ENCODE data around the gene AMER3. TPM values are rescaled to one million over a fixed set of nuclear protein-coding genes. Genes with fewer than 3 reads are reported as not detected.
A peak's percentile ranks its signal among the peaks of the same experiment; 100 is the strongest.

AMER3 gene
- total RNA-seq, 1 donor from 2014 or later = 44.0 TPM

DNA sequence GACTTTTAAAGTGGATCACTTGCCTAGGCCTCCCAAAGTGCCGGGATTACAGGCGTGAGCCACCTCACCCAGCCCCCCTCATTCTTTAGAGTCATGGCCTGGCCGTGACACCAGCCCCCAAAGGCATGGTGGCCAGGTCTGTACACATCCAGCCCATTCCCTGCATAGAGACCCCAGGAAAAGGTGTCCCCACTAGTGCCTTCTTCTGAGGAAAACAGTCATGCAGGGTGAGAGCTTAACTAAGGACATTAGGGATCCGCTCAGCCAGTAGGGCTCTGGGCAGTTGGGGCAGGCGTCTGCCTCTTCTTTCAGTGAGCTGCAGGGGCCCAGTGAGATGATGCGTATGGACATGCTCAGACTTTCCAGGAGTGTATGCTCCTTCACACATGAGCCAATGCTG lies 5.7 kb upstream of the AMER3 start:
- DNase-seq (ENCODE audit: low spot score in 2 of 2) = no peak
- FAIRE-seq = no peak

DNA sequence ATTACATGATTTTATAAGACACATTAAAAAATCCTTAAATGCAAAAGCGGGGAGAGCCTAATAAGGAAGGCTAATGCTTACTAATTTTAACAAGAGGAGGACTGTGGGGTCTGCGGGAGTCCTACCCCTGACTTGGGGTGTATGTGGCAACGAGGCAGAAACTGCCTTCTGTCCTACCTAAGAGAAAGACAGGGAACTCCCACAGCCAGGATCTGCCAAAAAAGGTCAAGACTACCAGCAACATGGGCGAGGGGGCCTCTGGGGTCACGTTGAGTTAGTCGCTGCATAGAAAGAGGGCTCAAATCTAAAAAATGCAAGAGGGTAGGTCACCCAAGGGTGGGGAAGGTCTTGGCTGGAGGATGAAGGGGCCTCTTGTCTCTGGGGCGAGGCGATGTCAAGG lies 529 bp upstream of the AMER3 start:
- no peak for DNase-seq (ENCODE audit: low spot score in 2 of 2)
- FAIRE-seq = no peak

DNA sequence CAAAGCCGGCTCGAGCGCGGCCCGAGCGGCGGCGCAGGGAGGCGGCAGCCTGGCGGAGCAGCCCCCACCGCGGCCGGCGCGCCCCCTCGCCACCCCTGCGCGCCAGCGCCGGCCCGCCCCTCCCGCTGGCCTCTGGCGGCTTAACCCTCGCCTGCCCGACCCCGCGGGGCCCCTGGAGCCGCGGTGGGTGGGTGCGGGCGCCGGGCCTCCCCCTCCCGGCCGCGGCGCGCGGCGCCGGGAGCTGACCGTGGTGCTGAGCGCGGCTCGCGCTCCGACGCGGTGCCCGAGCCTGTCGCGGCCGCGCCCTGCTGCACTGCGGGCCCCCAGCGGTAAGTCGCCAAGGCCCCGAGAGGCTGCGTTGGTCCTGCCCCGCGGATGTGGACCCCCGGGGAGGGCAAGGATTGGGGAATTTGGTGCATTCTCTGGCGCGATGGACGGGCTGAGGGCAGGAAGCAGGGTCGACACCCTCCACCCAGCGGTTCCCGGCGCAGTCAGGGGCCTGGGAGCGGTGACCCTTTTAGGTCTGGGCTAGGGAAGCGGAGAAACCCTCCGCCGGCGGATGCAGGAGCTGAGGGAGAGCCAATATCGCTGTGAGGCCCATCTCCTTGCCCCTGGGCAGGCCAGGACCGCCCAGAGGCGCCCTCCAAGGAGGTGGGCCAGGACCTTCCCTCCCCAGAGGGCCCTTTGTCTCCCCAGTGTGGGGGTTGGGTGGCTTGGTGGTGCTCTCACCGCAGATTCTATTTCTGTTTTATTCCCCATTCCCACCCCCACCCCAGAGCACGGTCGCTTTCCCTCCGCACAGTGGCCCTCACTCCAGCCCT lies 923 bp downstream of the AMER3 start:
- DNase-seq (ENCODE audit: low spot score in 2 of 2) (peak; percentile 57 to 58), FAIRE-seq (no peak)

DNA sequence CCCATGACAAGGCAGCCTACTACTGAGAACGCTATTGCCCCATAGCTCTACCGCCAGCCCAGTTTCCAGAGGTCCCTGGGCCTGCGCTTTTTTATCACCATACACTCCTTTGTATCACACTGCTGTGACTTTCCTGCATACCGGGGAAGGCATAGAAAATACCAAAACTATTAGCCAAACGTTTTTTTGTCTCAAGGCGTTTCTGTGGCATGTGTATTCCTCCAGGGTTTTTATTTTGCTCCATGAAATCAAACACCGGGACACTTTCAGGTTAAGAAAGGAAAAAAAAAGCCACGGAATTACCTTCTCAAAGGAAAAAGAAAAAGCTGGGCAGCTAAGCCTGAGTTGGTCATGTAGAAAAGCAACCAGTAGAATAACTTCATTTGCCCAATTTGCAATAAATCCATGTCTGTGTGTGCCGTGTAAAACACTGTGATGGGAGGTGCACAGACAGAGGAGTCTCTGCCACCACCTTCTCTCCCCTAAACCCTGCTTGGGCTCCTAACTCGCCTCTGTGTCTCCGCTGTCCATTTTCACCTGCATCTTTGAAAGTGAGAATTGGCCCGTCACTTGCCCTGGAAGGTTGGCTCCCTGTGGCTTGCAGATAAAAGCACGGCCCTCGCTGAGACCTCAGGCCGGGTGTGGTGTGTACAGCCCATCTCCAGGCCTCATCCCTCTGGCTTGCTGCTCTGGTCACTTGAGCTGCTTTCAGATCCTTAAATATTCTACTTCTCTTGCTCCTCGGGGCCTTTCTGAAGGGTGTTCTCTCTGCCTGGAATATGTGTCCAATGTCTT lies 1.7 kb downstream of the AMER3 start:
- no peak for FAIRE-seq
- no peak for DNase-seq (ENCODE audit: low spot score in 2 of 2)

DNA sequence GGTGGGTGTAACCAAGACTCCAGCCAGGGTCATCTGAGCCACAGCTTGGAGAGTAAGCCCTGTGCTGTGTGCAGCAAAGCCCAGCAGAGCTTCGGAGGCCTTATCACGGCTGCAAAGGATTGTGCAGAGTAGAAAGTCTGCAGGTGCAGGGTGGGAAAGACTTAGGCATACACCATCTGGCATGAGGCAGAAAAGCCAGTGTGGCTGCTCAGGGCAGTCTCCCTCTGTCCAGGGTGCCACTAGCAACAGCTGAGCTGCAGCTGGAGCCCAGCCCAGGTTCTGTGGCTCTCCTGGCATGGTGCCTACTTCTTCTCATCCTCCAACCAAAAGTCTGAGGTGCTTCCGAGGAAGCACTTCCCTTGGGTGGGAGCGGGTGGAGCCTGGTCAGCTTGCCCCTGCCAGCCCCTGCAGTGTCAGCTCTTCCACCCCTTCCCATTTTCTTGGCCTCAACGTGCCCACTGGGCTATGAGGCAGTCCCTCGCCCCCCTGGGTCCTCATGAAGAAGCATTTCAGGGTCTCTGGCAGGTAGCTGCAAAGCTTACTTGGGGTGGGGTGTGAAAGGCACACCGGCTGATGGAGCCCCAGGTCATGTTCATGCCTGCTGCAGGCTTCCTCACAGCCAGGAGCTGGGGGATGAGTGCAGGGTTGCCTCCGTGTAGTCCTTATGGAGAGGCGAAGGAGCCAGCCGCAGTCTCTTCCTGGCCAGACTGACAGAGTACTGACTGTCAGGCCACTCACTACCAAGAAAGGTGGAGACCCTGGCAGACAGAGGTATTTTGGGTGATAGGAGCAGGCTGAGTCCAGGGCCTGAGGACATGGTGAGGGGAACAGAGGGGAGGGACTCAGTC lies 4.8 kb downstream of the AMER3 start:
- FAIRE-seq = no peak
- no peak for DNase-seq (ENCODE audit: low spot score in 2 of 2)

DNA sequence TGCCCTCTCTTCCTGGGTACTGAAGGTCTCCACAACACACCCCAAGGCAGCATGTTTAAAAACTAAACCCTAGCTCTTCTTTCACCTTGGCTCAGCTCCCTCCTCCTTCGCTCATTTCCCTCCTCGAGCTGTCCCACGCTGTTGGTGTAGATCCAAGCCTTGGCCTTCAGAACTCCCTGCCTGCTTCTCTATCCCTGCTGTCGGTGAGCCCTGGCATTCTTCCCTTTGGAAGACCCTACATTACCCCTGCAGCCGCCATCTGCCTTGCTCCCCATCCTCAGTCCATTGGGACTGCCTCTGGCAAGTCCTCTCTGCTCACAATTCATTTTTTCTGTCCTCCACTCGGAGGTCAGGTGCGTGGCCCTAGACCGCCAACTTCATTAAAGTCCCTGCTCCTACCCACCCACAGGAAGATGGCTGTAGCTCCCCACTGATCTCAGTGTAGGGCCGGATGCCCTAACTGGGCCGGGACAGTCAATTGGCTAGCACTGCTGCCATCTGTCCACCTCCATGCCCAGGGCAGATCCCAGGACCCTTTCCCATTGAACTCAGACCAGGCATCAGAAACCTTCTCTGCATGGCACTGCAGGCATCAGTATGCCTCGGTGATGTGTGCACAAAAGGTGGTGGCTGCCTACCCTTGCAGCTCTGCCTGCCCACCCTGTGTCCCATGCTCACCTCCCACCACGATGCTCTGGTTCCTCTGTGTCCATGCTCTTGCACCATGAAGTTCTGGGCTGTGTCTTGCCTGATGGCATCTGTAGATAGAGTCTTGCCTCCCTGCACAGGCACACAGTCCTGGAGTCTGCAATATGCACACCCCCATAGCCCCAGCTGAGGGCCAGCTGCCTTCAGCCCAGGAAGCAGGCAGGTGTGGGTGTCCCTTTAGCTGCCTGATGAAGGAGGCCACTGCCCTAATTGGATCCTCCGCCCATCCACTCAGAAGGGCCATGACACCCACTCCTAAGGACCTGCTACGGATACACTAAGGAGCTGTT lies 5.7 kb downstream of the AMER3 start:
- no peak for FAIRE-seq
- DNase-seq (ENCODE audit: low spot score in 2 of 2) = no peak

DNA sequence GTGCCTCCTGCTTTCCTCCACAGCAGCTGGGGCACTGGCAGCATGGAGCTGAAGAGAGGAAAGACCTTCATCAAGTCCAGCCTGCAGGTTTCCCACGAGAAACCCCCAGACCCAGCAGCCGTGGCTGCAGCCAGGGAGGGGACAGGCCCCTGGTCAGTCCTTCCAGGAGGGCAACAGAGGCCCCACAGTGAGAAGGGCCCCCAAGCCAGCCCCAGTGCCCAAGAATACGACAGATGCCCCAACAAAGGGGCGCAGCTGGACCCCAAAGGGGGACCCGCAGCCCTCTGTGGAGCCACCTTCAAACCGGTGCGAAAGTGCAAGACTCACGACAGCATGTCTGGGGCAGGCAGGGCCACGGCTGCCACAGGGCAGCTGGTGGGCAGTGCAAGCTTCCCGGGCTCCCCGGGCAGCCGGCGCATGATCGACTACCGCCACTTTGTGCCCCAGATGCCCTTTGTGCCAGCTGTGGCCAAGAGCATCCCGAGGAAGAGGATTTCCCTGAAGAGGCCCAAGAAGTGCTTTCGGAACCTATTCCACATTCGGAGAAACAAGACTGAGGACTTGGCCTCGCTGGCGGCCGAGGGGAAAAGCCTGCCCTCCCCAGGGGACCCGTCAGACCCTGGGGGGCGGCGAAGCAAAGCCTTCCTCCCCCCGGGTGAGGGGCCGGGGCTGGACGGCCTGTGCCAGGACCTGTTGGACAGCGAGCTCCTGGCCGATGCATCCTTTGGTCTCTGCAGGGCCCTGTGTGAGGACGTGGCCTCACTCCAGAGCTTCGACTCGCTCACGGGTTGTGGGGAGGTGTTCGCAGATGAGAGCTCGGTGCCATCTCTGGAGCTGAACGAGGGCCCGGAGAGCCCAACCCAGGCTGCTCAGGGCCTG lies 6.9 kb downstream of the AMER3 start:
- DNase-seq (ENCODE audit: low spot score in 2 of 2) = no peak
- no peak for FAIRE-seq

DNA sequence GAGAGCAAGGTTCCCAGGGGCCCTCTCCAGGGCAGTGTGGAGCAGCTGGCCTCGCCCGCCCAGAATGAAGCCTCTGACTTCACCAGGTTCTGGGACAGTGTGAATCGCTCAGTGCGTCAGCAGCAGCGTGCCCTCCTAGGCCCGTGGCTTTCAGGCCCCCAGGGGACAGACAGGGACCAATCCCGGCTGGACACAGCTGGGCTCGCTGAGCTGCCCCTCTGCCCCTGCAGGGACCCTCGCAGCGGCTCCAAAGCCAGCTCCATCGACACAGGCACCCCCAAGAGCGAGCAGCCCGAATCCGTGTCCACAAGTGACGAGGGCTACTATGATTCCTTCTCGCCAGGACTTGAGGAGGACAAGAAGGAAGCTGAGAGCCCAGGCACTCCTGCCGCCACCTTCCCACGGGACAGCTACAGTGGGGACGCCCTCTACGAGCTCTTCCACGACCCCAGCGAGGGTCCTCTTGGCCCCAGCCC lies 7.6 kb downstream of the AMER3 start:
- DNase-seq (ENCODE audit: low spot score in 2 of 2) (no peak), FAIRE-seq (no peak)

DNA sequence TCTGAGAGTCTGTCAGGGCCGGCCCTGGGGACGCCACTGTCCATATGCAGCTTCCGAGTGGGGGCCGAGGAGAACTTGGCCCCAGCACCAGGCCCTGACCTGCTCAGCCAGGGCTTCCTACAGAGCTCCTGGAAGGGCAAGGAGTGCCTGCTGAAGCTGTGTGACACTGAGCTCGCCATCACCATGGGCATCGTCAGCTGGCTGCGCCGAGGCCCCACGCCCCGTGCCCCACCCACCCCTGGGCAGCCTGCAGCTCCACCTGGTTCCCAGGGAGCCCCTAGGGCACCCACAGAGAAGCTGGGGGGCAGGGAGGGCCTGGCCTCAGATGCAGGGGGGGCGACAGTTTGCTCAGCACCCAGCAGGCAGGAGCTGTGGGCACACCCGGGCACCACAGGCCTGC lies 8.1 kb downstream of the AMER3 start:
- FAIRE-seq (no peak), DNase-seq (ENCODE audit: low spot score in 2 of 2) (no peak)

DNA sequence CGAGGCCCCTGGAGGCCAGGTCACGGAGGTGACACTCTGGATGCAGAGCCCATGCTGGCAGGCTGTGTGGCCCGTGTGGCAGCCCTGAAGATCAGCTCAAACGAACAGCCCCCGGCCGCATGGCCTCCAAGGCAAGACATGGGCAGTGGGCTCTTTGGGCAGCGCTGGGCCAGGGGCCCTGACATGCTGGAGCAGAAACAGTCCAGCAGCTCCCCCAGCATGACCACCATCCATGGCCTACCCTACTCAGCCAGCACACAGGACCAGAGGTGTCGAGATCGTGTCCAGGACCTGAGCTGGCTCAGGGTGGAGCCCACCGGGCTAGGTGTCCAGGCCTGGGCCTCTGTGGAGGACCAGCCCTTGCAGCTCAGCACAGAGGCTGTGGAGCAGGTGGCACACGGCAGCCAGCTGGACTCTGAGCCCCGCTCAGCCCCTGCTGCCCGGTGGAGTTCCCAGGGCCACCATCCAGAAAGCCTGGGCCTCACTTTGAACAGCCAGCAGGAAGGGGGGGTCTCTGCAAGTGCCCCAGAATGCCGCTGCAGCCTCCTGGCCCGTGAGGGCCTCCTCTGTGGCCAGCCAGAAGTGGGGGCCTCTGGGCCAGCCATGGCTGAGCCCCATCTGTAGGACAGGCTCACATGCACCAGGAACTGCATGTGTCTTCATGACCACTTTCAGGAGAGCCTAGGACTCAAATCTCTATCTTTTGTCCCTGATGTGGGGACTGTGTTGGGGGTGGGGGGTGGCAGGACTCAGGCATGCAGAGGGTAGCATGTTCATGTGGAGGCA lies 8.9 kb downstream of the AMER3 start:
- FAIRE-seq (no peak), DNase-seq (ENCODE audit: low spot score in 2 of 2) (no peak)

DNA sequence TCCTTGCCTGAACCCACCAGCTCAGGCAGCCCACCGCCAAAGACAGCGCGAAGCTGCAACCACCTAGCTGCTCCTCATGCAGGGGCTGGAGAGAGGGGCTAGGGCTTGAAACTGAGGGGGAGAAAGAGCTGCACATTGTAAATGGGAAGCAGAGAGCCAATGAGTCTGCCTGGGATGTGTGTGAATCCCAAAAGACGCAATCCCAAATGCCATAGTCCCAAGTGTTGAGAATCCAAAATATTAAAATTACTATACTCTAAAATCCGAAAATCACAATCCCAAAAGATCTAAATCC lies 9.4 kb downstream of the AMER3 start:
- FAIRE-seq = no peak
- no peak for DNase-seq (ENCODE audit: low spot score in 2 of 2)

DNA sequence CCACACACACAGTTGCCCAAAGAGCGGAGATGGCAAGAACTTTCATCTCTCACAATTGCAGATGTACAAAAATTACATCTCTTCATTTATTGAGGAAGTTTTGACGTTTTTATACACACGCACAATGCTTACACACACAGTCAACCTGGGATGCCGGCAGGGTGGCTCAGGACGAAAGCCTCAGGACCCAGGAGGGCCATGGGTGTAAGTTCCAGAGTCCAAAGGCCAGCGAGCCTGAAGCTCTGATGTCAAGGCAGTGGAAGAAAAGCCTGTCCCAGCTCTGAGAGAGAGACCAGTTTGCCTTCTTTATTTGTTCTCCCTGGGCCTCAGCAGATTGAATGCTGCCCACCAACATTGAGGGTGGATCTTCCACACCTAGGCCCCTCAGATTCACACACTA lies 10.1 kb downstream of the AMER3 start:
- FAIRE-seq = no peak
- no peak for DNase-seq (ENCODE audit: low spot score in 2 of 2)

DNA sequence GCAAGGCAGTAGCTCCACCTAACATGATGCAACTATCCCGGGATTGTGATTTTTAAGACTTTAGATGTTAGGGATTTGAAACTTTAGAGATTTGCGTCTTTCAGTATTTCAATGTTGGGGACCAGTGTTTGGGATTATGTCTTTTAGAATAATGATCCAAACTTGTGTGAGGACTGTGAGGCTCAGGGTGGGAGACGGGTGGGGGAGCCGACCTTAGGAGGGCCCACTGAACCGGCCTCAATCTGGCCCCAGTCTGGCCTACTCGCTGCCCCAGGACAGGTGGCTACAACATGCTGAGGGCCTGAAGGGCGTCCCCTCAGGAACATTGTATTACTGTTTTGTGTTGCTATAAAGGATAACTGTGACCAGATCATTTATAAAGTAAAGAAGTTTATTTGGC lies 10.7 kb downstream of the AMER3 start:
- no peak for FAIRE-seq
- no peak for DNase-seq (ENCODE audit: low spot score in 2 of 2)

DNA sequence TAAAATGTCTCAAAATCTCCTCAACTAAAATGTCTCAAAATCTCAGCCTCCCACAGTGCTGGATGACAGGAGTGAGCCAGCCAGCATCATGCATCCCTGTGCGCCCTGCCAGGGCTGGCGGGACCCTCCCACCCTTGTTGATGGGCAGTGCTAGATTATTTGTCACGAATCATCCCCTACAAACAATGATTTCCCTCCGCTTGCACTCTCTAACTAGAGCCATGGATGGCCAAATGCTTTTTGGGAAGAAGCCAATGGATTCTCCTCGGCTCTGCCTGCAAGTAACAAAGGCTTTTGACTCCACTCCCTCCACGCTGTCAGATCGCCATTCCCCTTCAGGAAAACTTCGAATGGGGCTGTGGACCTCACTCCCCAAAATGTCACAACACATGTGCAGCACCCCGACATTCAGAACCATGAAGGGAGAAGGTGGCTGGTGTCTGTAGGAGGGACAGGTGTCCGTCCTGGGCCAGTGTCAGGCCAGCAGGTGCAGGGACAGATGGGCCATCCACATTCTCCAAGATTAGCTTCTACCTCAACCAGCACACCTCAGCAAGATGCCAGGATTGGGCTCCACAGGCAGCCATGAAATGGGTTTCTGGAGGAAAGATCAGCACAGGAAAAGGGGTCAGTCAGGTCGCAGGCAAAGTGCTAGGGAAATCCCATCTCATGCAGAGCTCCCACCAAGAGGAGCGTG lies 11.5 kb downstream of the AMER3 start:
- DNase-seq (ENCODE audit: low spot score in 2 of 2) = no peak
- FAIRE-seq = no peak

DNA sequence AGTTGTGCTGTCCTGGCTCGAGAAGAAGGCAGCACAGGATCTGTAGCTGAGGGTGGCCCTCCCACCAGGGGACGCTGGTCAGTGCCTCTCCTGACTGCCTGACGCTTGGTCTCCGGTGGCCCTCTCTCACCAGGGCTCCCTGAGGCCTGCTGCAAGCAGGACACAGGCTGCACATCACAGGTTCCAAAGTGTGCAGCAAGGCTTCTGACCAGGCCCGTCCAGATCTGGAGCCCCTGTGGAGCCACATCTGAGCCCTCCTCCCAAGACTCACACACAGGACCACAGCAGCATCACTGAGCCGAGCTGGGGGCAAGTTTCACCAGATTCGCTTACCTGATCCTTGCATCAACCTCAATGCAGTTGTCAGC lies 12.1 kb downstream of the AMER3 start:
- DNase-seq (ENCODE audit: low spot score in 2 of 2) = no peak

DNA sequence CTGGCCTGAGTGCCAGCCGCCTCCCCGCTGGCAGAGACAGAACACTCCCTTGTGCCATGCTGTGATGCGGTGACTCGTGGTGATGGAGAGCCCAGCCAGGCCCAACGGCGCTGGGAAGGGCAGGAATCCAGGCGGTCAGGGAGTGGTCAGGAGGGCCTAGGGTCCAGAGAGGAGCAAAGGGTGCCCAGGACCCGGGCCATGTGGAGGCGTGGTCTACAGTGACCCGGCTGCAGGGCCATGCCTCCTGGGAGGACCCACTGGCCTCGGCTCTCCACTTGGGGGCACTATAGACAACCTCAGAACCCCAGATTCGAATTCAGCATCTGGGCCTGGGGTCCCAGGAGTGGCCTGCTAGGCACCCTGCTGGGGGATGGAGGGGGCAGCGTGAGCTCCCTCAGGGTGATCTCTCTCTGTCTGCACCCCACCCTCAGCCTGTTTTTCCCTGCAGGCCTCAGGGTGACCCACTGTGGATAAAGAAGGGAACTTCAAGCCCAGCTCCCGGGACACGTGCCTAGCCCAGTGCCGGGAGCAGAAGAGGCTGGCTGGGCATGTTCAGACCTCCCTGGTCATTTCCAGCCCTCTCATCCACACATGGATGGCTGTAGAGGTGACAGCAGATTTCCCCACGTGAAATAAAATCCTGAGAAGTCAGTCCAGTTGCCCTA lies 13.0 kb downstream of the AMER3 start:
- FAIRE-seq (no peak), DNase-seq (ENCODE audit: low spot score in 2 of 2) (no peak)

More for the DNA sequence above, 12.1 kb downstream of the AMER3 start:
- no peak for FAIRE-seq

DNA sequence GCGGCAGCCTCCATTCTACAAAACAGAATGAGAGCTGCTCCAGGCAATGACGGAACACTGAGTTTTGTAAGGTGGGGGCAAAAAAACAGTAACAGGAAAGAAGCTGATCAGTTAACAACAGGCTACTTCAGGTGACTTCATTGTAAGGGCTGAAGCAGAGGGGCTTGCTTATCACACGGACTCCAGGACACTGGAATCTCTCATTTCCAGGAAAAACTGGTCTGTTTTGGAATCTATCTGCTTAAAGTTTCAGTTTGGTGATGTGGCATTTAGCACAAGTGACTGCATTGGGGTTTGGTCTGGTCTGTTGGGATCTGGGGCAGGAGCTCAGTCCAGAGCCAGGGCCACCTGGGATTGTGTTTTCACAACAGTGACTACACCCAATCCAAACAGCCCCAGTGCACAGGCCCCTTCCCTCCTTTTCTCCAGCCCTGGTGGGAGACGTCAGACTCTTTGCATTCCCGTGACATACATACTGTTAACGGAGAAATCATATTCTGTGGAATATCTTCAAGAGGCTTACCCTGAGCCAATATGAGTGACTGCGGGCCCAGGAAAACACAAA lies 14.1 kb downstream of the AMER3 start:
- DNase-seq (ENCODE audit: low spot score in 2 of 2) (no peak), FAIRE-seq (no peak)
